Measurements from ENCODE around the gene EPB41L2.

- TF ChIP-seq EZH2 (IDR thresholded peaks at IDR 0.05) (no peak), ZNF274 (IDR thresholded peaks at IDR 0.05; ENCODE audit: low read depth, low read length) (no peak), CTCF (IDR thresholded peaks at IDR 0.05 in 2 of 3, conservative IDR thresholded peaks at IDR 0.05 in 1 of 3; ENCODE audit: borderline replicate concordance in 1 of 3, insufficient read depth in 1 of 3, low read depth in 2 of 3, low read length in 2 of 3) (no peak), POLR2A (IDR thresholded peaks at IDR 0.05; ENCODE audit: borderline replicate concordance, extremely low read depth, insufficient read depth, insufficient read length) (no peak), SIN3A (IDR thresholded peaks at IDR 0.05; ENCODE audit: low read depth) (no peak), EZH2phosphoT487 (IDR thresholded peaks at IDR 0.05; ENCODE audit: borderline replicate concordance) (no peak), ELF1 (IDR thresholded peaks at IDR 0.05; ENCODE audit: borderline replicate concordance, low read depth) (no peak), POLR2AphosphoS5 (IDR thresholded peaks at IDR 0.05; ENCODE audit: low read depth, low read length) (no peak), EGR1 (IDR thresholded peaks at IDR 0.05; ENCODE audit: low read depth) (no peak), TCF7L2 (IDR thresholded peaks at IDR 0.05; ENCODE audit: borderline replicate concordance, extremely low read depth, insufficient read depth, insufficient read length) (no peak), FOSL1 (IDR thresholded peaks at IDR 0.05; ENCODE audit: low read depth) (no peak), ZFX (IDR thresholded peaks at IDR 0.05) (no peak)
- TF ChIP-seq, protein P1, sequence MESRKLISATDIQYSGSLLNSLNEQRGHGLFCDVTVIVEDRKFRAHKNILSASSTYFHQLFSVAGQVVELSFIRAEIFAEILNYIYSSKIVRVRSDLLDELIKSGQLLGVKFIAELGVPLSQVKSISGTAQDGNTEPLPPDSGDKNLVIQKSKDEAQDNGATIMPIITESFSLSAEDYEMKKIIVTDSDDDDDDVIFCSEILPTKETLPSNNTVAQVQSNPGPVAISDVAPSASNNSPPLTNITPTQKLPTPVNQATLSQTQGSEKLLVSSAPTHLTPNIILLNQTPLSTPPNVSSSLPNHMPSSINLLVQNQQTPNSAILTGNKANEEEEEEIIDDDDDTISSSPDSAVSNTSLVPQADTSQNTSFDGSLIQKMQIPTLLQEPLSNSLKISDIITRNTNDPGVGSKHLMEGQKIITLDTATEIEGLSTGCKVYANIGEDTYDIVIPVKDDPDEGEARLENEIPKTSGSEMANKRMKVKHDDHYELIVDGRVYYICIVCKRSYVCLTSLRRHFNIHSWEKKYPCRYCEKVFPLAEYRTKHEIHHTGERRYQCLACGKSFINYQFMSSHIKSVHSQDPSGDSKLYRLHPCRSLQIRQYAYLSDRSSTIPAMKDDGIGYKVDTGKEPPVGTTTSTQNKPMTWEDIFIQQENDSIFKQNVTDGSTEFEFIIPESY (IDR thresholded peaks at IDR 0.05; ENCODE audit: extremely low read depth, insufficient replicate concordance, low read length) = no peak
Observed at GRCh38 chr6:130890521-130890971, 172.5 kb downstream of the EPB41L2 start.
